ENCODE measurements around the gene MGLL. TPM values are rescaled to one million over a fixed set of nuclear protein-coding genes. Genes with fewer than 3 reads are reported as not detected.

Gene MGLL
- total and polyA plus RNA-seq, 2 experiments from 2014 or later, result 58.7 to 184 TPM

- Histone ChIP-seq H3K4me1 (ENCODE audit: insufficient read depth) (0 out of 2 replicates have a peak, but pooled peaks cover 5% of the 10 kb centered on the region), H3K27ac (no peak overlapping the region), H3K9me2 (ENCODE audit: insufficient read depth) (no peaks in the 10 kb centered on the region), H3F3A (ENCODE audit: insufficient read depth) (no peaks in the 10 kb centered on the region), H3K27me3 (replicated peaks; ENCODE audit: insufficient read depth) (no peaks in the 10 kb centered on the region), H2AFZ (no peak overlapping the region), H3K9ac (no peak overlapping the region), H3K79me2 (ENCODE audit: insufficient read depth) (no peaks in the 10 kb centered on the region), H4K20me1 (ENCODE audit: insufficient read depth) (no peaks in the 10 kb centered on the region), H3K4me3 (no peak overlapping the region), H3K36me3 (ENCODE audit: low read depth) (peaks cover 7% of the 10 kb centered on the region; the same call in 1 of the 2 replicates), H3K9me3 (ENCODE audit: low read depth) (no peaks in the 10 kb centered on the region), H3K4me2 (ENCODE audit: unreplicated experiment) (no peak overlapping the region)
- in situ Hi-C loops (cut with MboI), result no loop called here
- no peak for DNase-seq
- 58% methylated on average over 13 of the region's 13 CpGs for WGBS, 2 experiments (ENCODE audit: low coverage in 1 of 2, low lambda C conversion rate in 2 of 2, missing lambda C conversion rate in 2 of 2)
- no peak for TF ChIP-seq EZH2 (IDR thresholded peaks at IDR 0.05; ENCODE audit: insufficient read depth, poor library complexity, severe bottlenecking)
- no peak for TF ChIP-seq EZH2phosphoT487 (IDR thresholded peaks at IDR 0.05; ENCODE audit: insufficient read depth, low read depth)
Observed at GRCh38 chr3:127722091-127722784, 100.1 kb downstream of the MGLL start.

GRCh38 chr3:127720985-127721935 is 101.1 kb downstream of the MGLL start:
- 87 to 91% methylated on average over 17 of the region's 17 CpGs for WGBS, 2 experiments (ENCODE audit: low coverage in 1 of 2, low lambda C conversion rate in 2 of 2, missing lambda C conversion rate in 2 of 2)
- no peak overlapping the region for H3K4me3 ChIP-seq
- in situ Hi-C loops (cut with MboI), result no loop called here
- no peaks in the 10 kb centered on the region for H3K27me3 ChIP-seq (replicated peaks; ENCODE audit: insufficient read depth)
- H3K27ac ChIP-seq, result no peak overlapping the region
- H3K9me3 ChIP-seq (ENCODE audit: low read depth), result no peaks in the 10 kb centered on the region
- no peaks in the 10 kb centered on the region for H3K9me2 ChIP-seq (ENCODE audit: insufficient read depth)
- H3F3A ChIP-seq (ENCODE audit: insufficient read depth), result no peaks in the 10 kb centered on the region
- no peak for DNase-seq
- H3K9ac ChIP-seq, result no peak overlapping the region
- no peaks in the 10 kb centered on the region for H3K79me2 ChIP-seq (ENCODE audit: insufficient read depth)
- no peak overlapping the region for H2AFZ ChIP-seq
- H3K4me1 ChIP-seq (ENCODE audit: insufficient read depth), result 0 out of 2 replicates have a peak, but pooled peaks cover 5% of the 10 kb centered on the region
- H3K36me3 ChIP-seq (ENCODE audit: low read depth), result peaks cover 7% of the 10 kb centered on the region; the same call in 1 of the 2 replicates
- no peak for TF ChIP-seq EZH2phosphoT487 (IDR thresholded peaks at IDR 0.05; ENCODE audit: insufficient read depth, low read depth)
- no peak for TF ChIP-seq EZH2 (IDR thresholded peaks at IDR 0.05; ENCODE audit: insufficient read depth, poor library complexity, severe bottlenecking)
- no peaks in the 10 kb centered on the region for H4K20me1 ChIP-seq (ENCODE audit: insufficient read depth)
- H3K4me2 ChIP-seq (ENCODE audit: unreplicated experiment), result no peak overlapping the region

- no peak for TF ChIP-seq EZH2 (IDR thresholded peaks at IDR 0.05; ENCODE audit: insufficient read depth, poor library complexity, severe bottlenecking)
- no peak for TF ChIP-seq EZH2phosphoT487 (IDR thresholded peaks at IDR 0.05; ENCODE audit: insufficient read depth, low read depth)
- H3K4me1 ChIP-seq (ENCODE audit: insufficient read depth), result 0 out of 2 replicates have a peak, but pooled peaks cover 5% of the 10 kb centered on the region
Observed at GRCh38 chr3:127720161-127720823, 102.0 kb downstream of the MGLL start.

GRCh38 chr3:127719369-127719768 is 102.9 kb downstream of the MGLL start:
- no peak for DNase-seq
- H3K79me2 ChIP-seq (ENCODE audit: insufficient read depth), result no peaks in the 10 kb centered on the region
- H3K9me2 ChIP-seq (ENCODE audit: insufficient read depth), result no peaks in the 10 kb centered on the region
- no peaks in the 10 kb centered on the region for H3K27me3 ChIP-seq (replicated peaks; ENCODE audit: insufficient read depth)
- no peak overlapping the region for H3K27ac ChIP-seq
- H3K4me1 ChIP-seq (ENCODE audit: insufficient read depth), result 0 out of 2 replicates have a peak, but pooled peaks cover 5% of the 10 kb centered on the region
- no peak overlapping the region for H3K9ac ChIP-seq
- H3F3A ChIP-seq (ENCODE audit: insufficient read depth), result no peaks in the 10 kb centered on the region
- H3K4me3 ChIP-seq, result no peak overlapping the region
- 94 to 100% methylated on average over 8 of the region's 8 CpGs for WGBS, 2 experiments (ENCODE audit: low coverage in 1 of 2, low lambda C conversion rate in 2 of 2, missing lambda C conversion rate in 2 of 2)
- in situ Hi-C loops (cut with MboI), result no loop called here
- H3K36me3 ChIP-seq (ENCODE audit: low read depth), result peaks cover 7% of the 10 kb centered on the region; the same call in 1 of the 2 replicates
- H2AFZ ChIP-seq, result no peak overlapping the region
- H3K9me3 ChIP-seq (ENCODE audit: low read depth), result no peaks in the 10 kb centered on the region
- H3K4me2 ChIP-seq (ENCODE audit: unreplicated experiment), result no peak overlapping the region
- TF ChIP-seq EZH2phosphoT487 (IDR thresholded peaks at IDR 0.05; ENCODE audit: insufficient read depth, low read depth) (no peak), EZH2 (IDR thresholded peaks at IDR 0.05; ENCODE audit: insufficient read depth, poor library complexity, severe bottlenecking) (no peak)
- H4K20me1 ChIP-seq (ENCODE audit: insufficient read depth), result no peaks in the 10 kb centered on the region

More at GRCh38 chr3:127720161-127720823, 102.0 kb downstream of the MGLL start:
- no peak for DNase-seq
- Histone ChIP-seq H4K20me1 (ENCODE audit: insufficient read depth) (no peaks in the 10 kb centered on the region), H3F3A (ENCODE audit: insufficient read depth) (no peaks in the 10 kb centered on the region), H3K27me3 (replicated peaks; ENCODE audit: insufficient read depth) (no peaks in the 10 kb centered on the region), H2AFZ (no peak overlapping the region), H3K9ac (no peak overlapping the region), H3K79me2 (ENCODE audit: insufficient read depth) (no peaks in the 10 kb centered on the region), H3K36me3 (ENCODE audit: low read depth) (peaks cover 7% of the 10 kb centered on the region; the same call in 1 of the 2 replicates), H3K4me2 (ENCODE audit: unreplicated experiment) (no peak overlapping the region), H3K9me3 (ENCODE audit: low read depth) (no peaks in the 10 kb centered on the region), H3K4me3 (no peak overlapping the region), H3K9me2 (ENCODE audit: insufficient read depth) (no peaks in the 10 kb centered on the region), H3K27ac (no peak overlapping the region)
- in situ Hi-C loops (cut with MboI), result no loop called here
- WGBS, 2 experiments (ENCODE audit: low coverage in 1 of 2, low lambda C conversion rate in 2 of 2, missing lambda C conversion rate in 2 of 2), result 97 to 98% methylated on average over 15 of the region's 15 CpGs
